Fibroblast of villous mesenchyme (primary cell): ENCODE results near the gene AHNAK2. TPM values are rescaled to one million over a fixed set of nuclear protein-coding genes. Genes with fewer than 3 reads are reported as not detected.

ENCODE experiments used
- DNase-seq: peaks from one replicate; pipeline ENCODE4 v3.0.0-alpha.2; 2010; ENCODE audit warnings: low read depth
- H3K4me3 ChIP-seq: 2 replicates; pipeline ENCODE4 v1.5.1; 2011; ENCODE audit warnings: low read depth, mild to moderate bottlenecking, low read length
- total RNA-seq: library from RNA; depleted of rRNA; stranded (reverse); fragments of >200 nt; gene quantifications from 2 replicates; pipeline ENCODE4 v1.2.3, GENCODE V29; 2012
- TF ChIP-seq, protein P1 (sequence below): IDR thresholded peaks from 2 replicates; pipeline ENCODE4 v1.5.1; 2012; ENCODE audit warnings: low read depth, mild to moderate bottlenecking, low read length; ENCODE audit not compliant: insufficient read depth

The AHNAK2 gene
- total RNA-seq, 1 donor, result 32.4 TPM

DNA sequence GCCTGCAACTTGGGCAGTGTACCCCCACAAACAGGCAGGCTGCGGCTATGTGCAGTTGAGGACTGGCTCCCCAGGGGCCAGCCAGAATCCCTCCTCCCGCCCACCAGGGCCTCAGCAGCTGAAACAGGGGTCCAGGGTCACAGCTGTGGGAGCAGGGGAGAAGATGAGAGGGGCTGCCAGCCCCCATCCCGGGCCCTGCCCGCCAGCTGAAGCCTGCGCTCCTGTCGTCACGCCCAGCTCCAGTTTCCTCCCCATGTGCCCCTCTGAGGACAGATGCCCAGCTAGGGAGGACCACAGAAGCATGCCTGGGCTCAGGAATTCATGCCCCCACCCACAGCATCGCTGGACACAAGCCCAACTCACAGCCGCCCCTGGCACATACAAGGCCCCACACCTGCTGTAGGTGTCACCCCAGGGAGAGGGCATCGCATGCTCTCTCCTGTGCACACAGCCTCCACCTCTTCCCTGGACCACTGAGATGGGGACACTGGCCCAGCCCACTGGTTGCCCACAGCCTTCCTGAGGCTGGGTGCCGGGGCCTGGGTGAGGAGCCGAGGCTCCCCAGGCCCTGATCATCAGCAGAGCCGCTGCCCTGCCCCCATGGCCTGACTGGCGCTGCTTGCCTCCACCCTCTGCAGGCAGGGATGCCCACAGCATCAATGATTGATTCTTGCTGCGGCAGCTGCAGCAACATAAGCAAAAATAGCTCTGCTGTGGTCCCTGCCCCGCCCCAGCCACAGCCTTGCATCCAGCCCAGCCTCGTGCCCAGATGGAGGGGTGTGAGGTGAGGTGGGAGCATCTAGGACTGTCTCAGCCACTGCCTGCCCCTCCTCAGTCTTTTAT, 3.7 kb upstream of the AHNAK2 start:
- TF ChIP-seq, protein P1, sequence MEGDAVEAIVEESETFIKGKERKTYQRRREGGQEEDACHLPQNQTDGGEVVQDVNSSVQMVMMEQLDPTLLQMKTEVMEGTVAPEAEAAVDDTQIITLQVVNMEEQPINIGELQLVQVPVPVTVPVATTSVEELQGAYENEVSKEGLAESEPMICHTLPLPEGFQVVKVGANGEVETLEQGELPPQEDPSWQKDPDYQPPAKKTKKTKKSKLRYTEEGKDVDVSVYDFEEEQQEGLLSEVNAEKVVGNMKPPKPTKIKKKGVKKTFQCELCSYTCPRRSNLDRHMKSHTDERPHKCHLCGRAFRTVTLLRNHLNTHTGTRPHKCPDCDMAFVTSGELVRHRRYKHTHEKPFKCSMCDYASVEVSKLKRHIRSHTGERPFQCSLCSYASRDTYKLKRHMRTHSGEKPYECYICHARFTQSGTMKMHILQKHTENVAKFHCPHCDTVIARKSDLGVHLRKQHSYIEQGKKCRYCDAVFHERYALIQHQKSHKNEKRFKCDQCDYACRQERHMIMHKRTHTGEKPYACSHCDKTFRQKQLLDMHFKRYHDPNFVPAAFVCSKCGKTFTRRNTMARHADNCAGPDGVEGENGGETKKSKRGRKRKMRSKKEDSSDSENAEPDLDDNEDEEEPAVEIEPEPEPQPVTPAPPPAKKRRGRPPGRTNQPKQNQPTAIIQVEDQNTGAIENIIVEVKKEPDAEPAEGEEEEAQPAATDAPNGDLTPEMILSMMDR, result no peak
- H3K4me3 ChIP-seq, result no peak overlapping the region
- no peak for DNase-seq

DNA sequence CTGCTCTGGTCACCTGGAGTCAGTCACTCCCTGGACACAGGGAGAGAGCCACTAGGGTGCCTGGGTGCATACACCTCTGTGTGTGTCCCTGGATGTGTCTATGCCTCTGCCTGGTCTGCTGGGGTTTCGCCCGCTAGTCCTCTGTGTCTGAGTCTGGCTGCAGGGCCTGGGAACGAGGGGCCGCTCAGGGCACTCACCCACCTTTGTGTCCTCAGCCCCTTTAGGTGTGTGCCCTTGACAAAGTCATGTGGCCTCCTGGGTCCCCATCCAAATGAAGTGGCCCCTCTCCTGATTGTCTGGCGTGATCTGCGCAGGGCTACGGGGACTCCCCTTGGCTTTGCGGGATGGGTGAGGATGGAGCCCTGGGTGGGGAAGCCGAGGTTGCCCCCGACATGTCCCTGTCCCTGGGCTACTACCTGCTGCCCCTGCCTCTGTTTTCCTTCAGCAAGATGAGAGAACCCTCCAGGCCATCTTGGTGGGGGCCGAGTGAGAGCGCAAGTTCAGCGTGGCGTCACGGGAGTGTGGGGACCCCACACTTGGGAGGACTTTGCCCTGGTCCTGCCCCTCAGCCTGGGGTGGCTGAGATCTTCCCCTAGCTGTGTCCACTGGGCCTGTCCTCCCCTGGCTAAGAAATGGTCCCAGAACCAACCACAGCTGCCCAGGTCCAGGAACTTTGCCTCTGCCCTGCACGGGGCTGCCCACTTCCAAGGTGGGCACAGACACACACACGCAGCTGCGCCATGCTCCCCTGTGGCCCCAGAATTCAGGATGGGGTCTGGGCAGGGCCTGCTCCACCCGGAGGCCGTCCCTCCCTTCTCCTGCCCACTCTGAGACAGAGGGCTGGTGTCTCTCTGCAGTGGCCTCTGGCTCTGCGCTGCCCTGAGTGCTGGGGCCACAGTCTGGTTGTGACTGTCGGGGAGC, 2.7 kb upstream of the AHNAK2 start:
- no peak for DNase-seq
- no peak overlapping the region for H3K4me3 ChIP-seq
- TF ChIP-seq, protein P1, result no peak

DNA sequence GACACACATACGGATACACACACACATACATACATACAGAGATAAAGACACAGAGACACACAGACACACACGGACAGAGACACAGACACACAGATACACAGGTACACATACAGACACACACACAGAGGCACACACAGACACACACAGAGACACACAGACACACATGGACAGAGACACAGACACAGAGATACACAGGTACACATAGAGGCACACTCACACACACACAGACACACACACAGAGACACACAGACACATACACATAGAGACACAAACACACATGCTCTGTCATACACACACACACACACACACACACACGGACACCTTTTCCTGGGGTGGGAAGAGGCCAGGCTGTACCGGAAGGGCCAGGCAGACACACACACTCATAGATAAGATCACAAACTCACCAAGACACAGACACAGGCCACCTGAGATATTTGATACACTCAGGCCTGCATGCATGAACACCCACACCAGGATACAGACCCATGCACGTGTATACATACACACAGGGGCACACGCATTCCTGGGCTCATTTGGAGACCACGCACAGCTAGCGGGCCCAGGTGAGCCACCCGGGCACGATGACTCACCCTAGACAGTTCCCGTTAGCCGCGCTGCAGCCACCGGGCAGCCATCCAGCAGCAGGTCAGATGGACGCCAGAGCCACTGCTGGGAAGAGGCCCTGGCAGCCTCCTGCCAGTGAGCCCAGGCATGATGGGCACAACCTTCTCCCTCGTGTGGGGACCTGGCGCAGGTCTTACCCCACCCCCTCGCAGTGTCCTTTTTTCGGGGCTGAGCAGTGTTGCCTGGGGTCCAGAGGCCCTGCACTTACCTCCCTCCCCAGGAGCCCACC, 1.8 kb upstream of the AHNAK2 start:
- no peak overlapping the region for H3K4me3 ChIP-seq
- DNase-seq, result no peak
- TF ChIP-seq, protein P1, result no peak

DNA sequence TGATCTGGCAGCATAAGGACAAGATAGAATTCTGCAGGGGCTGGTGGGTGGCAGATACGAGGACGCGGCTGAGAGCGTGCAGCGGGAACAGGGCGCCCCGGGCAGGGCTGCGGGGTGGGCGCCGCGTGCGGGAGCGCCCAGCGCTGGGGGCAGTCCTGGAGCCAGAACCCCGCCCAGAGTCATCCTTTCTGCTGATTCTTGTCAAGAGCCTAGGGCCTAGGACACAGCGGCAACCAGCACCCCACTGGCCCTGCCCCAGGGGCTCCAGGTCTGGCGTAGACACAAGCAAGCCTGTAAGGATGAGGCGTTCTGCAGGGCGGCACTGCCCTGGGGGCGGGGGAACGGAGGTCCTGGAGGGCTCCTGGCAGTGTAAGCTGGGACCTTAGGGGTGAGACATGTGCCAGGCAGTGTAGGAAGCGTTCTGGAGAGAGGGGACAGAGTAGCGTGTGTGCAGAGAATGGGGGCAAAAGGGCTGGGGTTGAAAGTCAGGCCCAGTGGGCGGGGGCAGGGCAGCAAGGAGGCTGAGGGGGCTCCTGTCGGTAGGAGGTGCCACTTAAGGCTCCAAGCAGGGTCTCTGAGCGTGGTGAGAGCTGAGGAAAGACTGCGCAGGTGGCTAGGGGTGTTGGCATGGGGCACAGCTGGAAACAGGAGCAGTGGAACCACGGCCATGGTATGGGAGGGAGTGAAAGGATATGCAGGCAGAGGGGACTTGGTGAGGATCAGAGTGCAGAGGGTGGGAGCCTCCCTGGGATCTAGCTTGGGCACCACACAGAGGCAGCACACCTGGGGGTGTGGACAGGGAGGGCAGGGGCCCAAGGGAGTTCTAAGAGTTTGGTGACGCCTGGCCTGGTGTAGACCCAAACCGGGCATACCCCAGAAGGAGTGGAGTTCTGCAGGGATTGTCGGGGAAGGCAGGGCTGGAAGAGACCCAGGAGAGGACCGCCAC, 845 bp upstream of the AHNAK2 start:
- peak overlapping the region; percentile 59 for H3K4me3 ChIP-seq

DNA sequence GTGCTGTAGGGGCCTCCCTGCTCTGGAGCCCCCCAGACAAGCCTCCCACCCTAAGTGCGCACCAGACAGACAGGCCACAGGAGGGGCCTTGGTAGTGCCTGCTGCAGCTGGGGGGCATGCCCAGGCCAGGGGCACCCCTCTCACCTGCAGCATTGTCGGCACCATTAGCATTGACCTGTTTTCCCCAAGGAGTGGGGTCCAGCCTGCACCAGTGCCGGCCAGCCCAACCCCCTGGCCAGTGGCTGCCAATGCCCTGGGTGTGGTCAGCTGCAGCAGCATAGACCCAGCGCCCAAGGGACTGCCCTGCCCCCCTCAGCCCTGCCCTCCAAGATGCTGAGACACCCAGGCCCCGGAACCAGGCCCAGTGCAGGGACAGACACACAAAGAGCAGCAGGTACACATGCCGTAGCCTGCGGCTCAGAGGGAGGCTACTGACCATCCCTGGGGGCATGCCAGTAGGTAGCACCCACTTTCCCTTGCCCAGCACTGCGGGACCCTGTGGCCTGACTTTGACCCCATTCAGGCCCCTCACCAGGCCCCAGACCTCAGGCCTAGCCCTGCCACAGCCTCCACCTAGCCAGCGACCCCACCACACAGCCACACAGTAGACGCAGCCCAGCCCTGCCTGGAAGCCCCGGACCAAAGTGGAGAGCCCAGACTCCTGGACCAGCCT, 1.0 kb downstream of the AHNAK2 start:
- DNase-seq, result no peak
- H3K4me3 ChIP-seq, result peak overlapping the region; percentile 49
- TF ChIP-seq, protein P1, result no peak

More for the DNA sequence above, 845 bp upstream of the AHNAK2 start:
- no peak for DNase-seq
- TF ChIP-seq, protein P1, result no peak
